Prostate gland (tissue), 2 donors: Measurements from ENCODE around the gene CCDC90B.

ENCODE experiments used
- CTCF ChIP-seq, 4 experiments: fragments of 200-600 bp in 2 of 4; fragments of 450-650 bp in 2 of 4; sonication (generic) in 2 of 4; IDR thresholded peaks; 1 replicate in 3 of 4; 2 replicates in 1 of 4; pipeline ENCODE4 v1.5.1; 2016 to 2019; ENCODE audit warnings: antibody characterized with exemption in 4 of 4, mild to moderate bottlenecking in 2 of 4, moderate library complexity in 2 of 4
- POLR2AphosphoS5 ChIP-seq: sonication (generic); formaldehyde crosslinking; IDR thresholded peaks from one replicate; pipeline ENCODE4 v1.6.1; 2017; ENCODE audit warnings: antibody characterized with exemption

DNA sequence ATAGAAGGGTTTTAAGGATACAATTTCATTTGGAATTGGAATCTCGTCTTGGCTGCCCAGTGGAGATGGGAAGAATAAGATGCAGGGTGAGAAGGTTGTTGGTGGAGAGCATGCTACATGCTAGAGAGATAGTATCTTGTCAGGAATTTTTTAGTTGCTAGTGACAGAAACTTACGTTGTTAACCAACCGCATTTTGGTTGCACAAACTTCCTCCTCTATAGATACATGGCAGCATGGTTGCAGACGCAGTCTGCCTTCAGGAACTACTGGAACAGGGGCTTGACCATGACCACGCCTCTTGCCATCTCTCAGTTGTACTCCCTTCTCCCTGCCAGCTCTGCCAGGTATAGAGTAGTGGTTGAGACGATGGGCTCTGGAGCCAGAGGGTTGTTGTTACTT lies 13.5 kb upstream of the CCDC90B start:
- TF ChIP-seq CTCF (IDR thresholded peaks at IDR 0.05) (no peak), POLR2AphosphoS5 (no peak)
